ENCODE data around the gene RP9. TPM values are rescaled to one million over a fixed set of nuclear protein-coding genes. Genes with fewer than 3 reads are reported as not detected.

RP9 gene
- total and polyA plus RNA-seq, 2 of the 4 experiments (the other 2 are of a cell fraction) = 9.5 to 18.1 TPM

GRCh38 chr7:33093266-33093665 lies 15.9 kb downstream of the RP9 start:
- CTCF ChIA-PET = no interaction called here
- in situ Hi-C loops (cut with MboI; ENCODE audit: low sequenced_read_pairs) = no loop called here
- TF ChIP-seq POLR2A (IDR thresholded peaks at IDR 0.05; ENCODE audit: low read depth, low read length) (no peak), BHLHE40 (IDR thresholded peaks at IDR 0.05; ENCODE audit: low read depth, low read length) (no peak), RFX5 (IDR thresholded peaks at IDR 0.05; ENCODE audit: low read depth, low read length) (no peak), MXI1 (IDR thresholded peaks at IDR 0.05; ENCODE audit: borderline replicate concordance, low read depth, low read length) (no peak), FOS (IDR thresholded peaks at IDR 0.05; ENCODE audit: low read depth, low read length) (no peak), ELK1 (IDR thresholded peaks at IDR 0.05; ENCODE audit: borderline replicate concordance, low read depth, low read length) (no peak), MAZ (IDR thresholded peaks at IDR 0.05; ENCODE audit: borderline replicate concordance, low read depth, low read length) (no peak), CHD1 (IDR thresholded peaks at IDR 0.05; ENCODE audit: low read depth, low read length) (no peak), CEBPB (IDR thresholded peaks at IDR 0.05; ENCODE audit: low read depth, low read length) (no peak), CTCF (conservative IDR thresholded peaks at IDR 0.05; ENCODE audit: low read depth, low read length) (no peak), RAD21 (IDR thresholded peaks at IDR 0.05; ENCODE audit: low read length) (no peak), NFE2L2 (IDR thresholded peaks at IDR 0.05; ENCODE audit: low read depth, low read length) (no peak)

More at GRCh38 chr7:33093266-33093665, 15.9 kb downstream of the RP9 start:
- WGBS, 2 experiments (ENCODE audit: extremely low coverage in 2 of 2, insufficient read length in 1 of 2) = 92% methylated on average over 2 of the region's 4 CpGs; no CpG with 5 or more reads in 1 of the 2 experiments
- Histone ChIP-seq H3K4ac (ENCODE audit: low read depth, low read length) (no peak overlapping the region), H3K27me3 (ENCODE audit: control insufficient read depth, insufficient read depth, low read length) (no peaks in the 10 kb centered on the region), H4K5ac (ENCODE audit: low read depth, low read length) (no peak overlapping the region), H2AK9ac (replicated peaks; ENCODE audit: low read depth, low read length, poor library complexity) (no peak overlapping the region), H2BK120ac (ENCODE audit: low read depth, low read length) (no peak overlapping the region), H4K91ac (ENCODE audit: insufficient read depth, low read depth, low read length) (no peak overlapping the region), H4K20me1 (ENCODE audit: insufficient read depth, low read length) (no peaks in the 10 kb centered on the region), H2BK15ac (ENCODE audit: low read depth, low read length) (no peak overlapping the region), H3K79me1 (ENCODE audit: low read depth in 1 of 2, low read length in 2 of 2) (peaks cover 0 to 10% of the 10 kb centered on the region in 2 experiments; a peak in 1 of 4 replicates), H3K9me1 (ENCODE audit: insufficient read depth, low read length) (peaks cover 16% of the 10 kb centered on the region), H3K14ac (replicated peaks; ENCODE audit: low read depth, low read length) (no peak overlapping the region), H3K4me3 (ENCODE audit: insufficient read depth, low read depth, low read length) (no peak overlapping the region), H3K9ac (ENCODE audit: low read depth, low read length) (no peak overlapping the region), H3K23ac (ENCODE audit: low read depth, low read length) (no peak overlapping the region), H3K4me1 (ENCODE audit: control insufficient read depth, insufficient read depth, low read length) (peaks cover 5% of the 10 kb centered on the region; the same call in 1 of the 2 replicates), H3K36me3 (ENCODE audit: control insufficient read depth, insufficient read depth, low read length) (peaks cover 18% of the 10 kb centered on the region), H2AK5ac (ENCODE audit: low read depth, low read length) (no peak overlapping the region), H2BK5ac (ENCODE audit: low read depth, low read length, poor library complexity, severe bottlenecking) (no peak overlapping the region), H3K18ac (ENCODE audit: low read depth, low read length) (no peak overlapping the region), H4K8ac (ENCODE audit: low read depth in 2 of 2, low read length in 2 of 2) (no peak overlapping the region), H3K9me3 (ENCODE audit: control insufficient read depth, insufficient read depth, low read length) (no peaks in the 10 kb centered on the region), H3K27ac (ENCODE audit: insufficient read depth, low read length) (no peak overlapping the region), H3K56ac (ENCODE audit: extremely low read depth, insufficient read depth, low read length) (no peak overlapping the region), H2BK20ac (ENCODE audit: low read depth, low read length) (no peak overlapping the region), H2AFZ (replicated peaks; ENCODE audit: low read length, poor library complexity) (no peak overlapping the region), H3K4me2 (ENCODE audit: low read depth, low read length) (no peak overlapping the region)
- ATAC-seq (ENCODE audit: low read depth) (no peak), DNase-seq (no peak)
- dilution Hi-C loops (cut with HindIII; ENCODE audit: low sequenced_read_pairs, unreplicated experiment) = no loop called here
- POLR2A ChIA-PET (ENCODE audit: unreplicated experiment) = no interaction called here
- no TSS peak for BruUV-seq (replicated peaks)
- intact Hi-C loops (cut with micrococcal nuclease) = no loop called here
